GM12801 (cell line): ENCODE measurements around the gene CLEC9A.

Source experiments
- CTCF ChIP-seq: IDR thresholded peaks from one replicate; pipeline ENCODE4 v1.5.1; 2011; ENCODE audit warnings: control low read depth; ENCODE audit not compliant: insufficient read length; ENCODE audit errors: extremely low read depth

Gene CLEC9A

DNA sequence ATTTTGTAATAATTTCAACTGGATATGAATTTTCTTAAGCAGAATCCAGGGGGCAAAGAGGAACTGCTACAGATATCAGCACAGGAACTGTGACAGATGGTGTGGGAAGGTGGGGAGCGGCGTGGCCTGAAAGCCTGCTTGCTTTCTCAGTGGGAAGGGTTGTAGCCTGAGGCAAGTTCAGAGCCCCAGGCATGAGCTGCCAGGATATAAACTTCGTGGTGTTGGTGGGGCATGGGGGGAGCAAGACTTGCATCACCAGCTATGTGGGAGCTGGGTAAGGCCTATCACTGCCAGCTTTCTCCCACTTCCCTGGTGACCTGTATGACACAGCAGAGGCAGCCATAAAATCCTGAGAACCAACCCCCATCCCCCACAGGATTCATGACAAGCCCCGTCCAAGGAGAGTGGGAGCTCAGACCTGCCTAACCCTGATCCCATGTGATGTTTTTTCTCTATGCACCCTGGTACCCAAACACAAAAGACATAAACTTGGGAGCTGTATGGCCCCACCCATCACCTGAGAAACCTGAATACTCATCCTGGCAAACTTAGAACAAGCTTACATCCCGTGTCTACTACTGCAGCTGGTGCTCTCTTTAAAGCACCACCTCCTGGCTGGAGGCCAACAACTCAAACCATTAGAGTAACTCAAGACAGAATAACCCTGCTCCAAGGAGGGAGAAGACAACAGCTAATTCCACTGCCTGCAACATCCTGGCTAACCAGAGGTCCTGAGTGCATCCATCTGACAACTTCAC, 51.8 kb downstream of the CLEC9A start:
- no peak for TF ChIP-seq CTCF

DNA sequence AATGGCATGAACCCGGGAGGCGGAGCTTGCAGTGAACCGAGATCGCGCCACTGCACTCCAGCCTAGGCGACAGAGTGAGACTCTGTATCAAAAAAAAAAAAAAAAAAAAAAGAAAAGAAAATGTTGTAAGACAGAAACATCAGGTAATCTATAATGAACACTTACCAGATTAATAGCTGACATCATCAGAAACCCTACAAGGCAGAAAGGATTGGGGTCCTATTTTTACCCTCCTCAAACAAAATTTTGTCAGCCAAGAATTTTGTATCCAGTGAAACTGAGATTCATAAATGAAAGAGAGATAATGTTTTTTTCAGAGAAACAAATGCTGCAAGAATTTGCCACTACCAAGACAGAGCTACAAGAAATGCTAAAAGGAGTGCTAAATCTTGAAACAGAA, 54.3 kb downstream of the CLEC9A start:
- TF ChIP-seq CTCF, result no peak

GRCh38 chr12:10086387-10086786, 55.9 kb downstream of the CLEC9A start:
- no peak for TF ChIP-seq CTCF

DNA sequence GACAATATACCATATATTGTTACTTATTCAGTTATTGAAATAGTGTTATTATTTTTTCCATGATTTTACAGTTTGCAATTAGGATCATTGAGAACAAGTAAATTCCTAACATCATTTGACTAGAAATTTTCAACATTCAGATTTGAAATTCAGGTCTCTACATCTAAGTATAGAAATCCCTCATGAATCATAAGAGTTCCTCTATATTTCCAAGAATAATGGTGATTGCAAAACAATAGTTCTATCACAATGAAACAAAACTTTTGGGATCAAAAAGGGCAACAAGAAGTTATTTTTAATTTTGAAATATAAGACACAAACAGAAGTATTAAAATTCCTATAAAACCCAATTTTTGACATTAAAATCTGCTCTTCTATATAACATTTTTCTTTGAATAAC, 57.5 kb downstream of the CLEC9A start:
- TF ChIP-seq CTCF, result no peak

DNA sequence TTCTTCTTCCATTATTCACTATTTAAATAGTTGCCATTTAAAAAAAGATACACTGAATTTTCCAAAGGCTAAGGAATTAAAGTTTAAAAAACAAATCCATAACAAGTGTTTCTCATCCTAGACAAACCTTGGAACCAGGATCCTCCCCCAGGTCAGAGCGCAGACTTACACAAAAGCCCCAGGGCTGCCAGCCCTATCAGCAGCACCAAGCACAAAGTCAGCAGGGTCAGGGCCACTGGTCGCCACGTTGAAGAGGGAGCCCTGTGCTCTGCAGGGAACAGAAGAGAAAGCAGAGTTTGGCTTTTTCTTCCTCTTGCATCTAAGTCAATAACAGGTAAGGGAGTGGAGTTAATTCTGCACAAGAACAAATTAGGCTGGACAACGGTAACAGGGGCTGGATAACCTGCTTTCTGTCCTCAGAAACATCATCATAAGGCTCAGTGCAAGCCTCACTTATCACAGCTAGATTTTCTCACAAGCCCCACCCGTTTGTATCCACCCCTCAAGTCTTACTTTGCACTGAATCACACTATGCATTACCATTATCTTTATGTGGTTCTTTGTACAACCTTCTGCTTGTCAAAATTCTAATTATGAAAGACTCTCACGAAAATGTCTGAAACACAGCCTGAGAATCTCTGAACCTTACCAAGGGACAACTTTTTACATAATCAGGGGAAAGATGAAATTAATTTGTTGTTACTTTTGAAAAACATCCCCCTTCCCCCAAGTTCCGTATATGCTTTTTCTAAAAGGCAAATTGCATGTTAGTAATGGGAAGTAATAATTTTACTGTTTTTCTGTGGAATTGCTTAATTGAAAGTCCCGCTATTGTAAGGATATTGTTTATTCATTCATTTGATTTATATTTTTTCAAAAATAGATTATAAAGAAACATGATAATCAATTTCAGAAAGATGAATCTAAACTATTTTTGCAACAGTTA, 58.7 kb downstream of the CLEC9A start:
- no peak for TF ChIP-seq CTCF

DNA sequence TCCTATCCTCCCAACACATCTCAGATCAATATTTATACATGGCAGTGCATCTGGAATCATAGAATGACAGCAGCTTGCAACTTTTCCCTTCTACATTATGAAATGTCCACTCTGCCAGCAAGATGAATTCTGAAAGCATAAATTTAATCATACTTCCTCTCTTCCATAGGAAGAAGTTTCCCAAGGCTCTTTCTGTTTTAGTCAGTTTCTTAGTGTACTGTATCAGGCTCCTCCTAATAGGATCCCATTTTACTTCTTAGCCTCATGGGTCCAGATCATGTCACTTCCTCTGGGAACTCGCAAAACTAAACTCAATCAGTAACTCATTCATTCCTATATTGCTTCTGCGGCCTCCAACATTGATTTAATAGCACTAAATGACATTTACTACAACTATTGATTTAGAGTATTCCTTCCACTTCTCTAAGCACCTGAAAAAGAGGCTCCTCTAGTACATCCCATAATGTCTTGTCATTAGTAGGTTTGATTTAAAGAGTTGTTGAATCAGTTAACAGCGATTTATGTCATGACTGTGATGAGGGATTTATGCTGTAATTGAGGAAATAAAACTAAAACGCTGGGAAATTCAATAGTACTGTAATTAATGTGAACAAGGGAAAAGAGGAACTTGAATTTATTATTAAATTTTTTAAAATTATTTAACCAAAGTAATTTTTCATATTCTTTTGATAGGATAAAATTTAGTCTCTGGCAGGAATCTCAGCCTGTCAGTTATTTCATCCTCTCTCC, 64.3 kb downstream of the CLEC9A start:
- no peak for TF ChIP-seq CTCF

DNA sequence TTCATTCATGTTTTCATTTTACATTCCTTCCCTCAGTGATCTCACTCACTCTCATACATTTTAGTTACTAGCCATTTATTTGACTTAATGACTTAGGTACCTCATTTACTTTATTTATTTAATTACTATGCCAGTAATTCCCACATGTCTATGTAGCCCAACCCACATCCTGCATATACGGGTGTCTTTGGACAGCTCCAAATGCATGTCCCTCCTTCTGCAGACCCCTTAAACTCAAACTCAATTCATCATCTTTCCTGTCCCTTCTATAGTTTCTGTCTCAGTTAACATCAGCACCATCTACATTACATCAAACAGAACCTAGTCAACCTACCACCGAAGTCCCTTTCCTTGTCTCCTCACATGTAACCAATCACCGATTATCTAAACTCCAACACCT, 65.5 kb downstream of the CLEC9A start:
- TF ChIP-seq CTCF, result no peak
